Endothelial cell (in vitro differentiated cells): Measurements from ENCODE around the gene FGF5. TPM values are rescaled to one million over a fixed set of nuclear protein-coding genes. Genes with fewer than 3 reads are reported as not detected.
A peak's percentile ranks its signal among the peaks of the same experiment; 100 is the strongest.

Experiments used
- DNase-seq: peaks from one replicate; pipeline ENCODE4 v3.0.0; 2021; ENCODE audit warnings: low spot score
- H3K27ac Mint-ChIP-seq: one replicate; pipeline ENCODE4 v1.8.0; 2021; ENCODE audit warnings: mixed read lengths, inconsistent platforms; ENCODE audit not compliant: unreplicated experiment
- H3K27me3 Mint-ChIP-seq: one replicate; pipeline ENCODE4 v1.8.0; 2021; ENCODE audit warnings: mild to moderate bottlenecking, moderate library complexity, mixed read lengths, inconsistent platforms; ENCODE audit not compliant: unreplicated experiment
- H3K36me3 Mint-ChIP-seq: one replicate; pipeline ENCODE4 v1.8.0; 2021; ENCODE audit warnings: mild to moderate bottlenecking, low read depth, mixed read lengths, inconsistent platforms; ENCODE audit not compliant: unreplicated experiment
- H3K4me1 Mint-ChIP-seq: one replicate; pipeline ENCODE4 v1.8.0; 2021; ENCODE audit warnings: mild to moderate bottlenecking, mixed read lengths, inconsistent platforms; ENCODE audit not compliant: unreplicated experiment
- H3K4me3 Mint-ChIP-seq: one replicate; pipeline ENCODE4 v1.8.0; 2021; ENCODE audit warnings: mild to moderate bottlenecking, mixed read lengths, inconsistent platforms; ENCODE audit not compliant: unreplicated experiment
- H3K9me3 Mint-ChIP-seq: one replicate; pipeline ENCODE4 v1.8.0; 2021; ENCODE audit warnings: mixed read lengths, inconsistent platforms; ENCODE audit not compliant: unreplicated experiment
- total RNA-seq: library from RNA; stranded (reverse); fragmentation: NEBNext Ultra II Directional; extraction: Animal tissue kit (Norgen Biotek cat#: 25700); gene quantifications from one replicate; pipeline ENCODE4 v1.2.1, GENCODE V29; 2021; ENCODE audit not compliant: unreplicated experiment
- TF ChIP-seq, protein P1 (sequence below): fragments of 200-600 bp; sonication (generic); IDR thresholded peaks from one replicate; pipeline ENCODE4 v1.5.0; 2021; ENCODE audit warnings: antibody characterized with exemption; ENCODE audit not compliant: unreplicated experiment

Gene FGF5
- total RNA-seq, 1 donor from 2014 or later = not detected

DNA sequence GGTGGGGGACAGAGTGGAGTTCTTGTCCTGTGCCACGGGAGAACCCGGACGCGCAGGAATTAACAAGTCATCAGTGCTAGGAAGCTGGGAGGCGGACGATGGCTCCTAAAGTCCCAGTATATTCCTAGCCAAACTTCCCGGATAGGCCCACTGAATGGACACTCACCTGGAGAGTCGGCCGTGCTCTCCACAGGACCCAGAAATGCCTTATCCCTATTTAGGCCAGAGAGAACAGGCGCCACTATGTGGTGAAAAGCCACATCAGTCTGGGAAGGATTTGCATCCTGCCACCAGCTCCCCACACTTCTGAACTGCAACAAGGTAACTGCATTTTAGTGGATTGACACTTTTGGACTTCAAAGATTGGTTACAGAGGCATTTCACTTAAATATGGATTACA is 70.1 kb downstream of the FGF5 start:
- TF ChIP-seq, protein P1, sequence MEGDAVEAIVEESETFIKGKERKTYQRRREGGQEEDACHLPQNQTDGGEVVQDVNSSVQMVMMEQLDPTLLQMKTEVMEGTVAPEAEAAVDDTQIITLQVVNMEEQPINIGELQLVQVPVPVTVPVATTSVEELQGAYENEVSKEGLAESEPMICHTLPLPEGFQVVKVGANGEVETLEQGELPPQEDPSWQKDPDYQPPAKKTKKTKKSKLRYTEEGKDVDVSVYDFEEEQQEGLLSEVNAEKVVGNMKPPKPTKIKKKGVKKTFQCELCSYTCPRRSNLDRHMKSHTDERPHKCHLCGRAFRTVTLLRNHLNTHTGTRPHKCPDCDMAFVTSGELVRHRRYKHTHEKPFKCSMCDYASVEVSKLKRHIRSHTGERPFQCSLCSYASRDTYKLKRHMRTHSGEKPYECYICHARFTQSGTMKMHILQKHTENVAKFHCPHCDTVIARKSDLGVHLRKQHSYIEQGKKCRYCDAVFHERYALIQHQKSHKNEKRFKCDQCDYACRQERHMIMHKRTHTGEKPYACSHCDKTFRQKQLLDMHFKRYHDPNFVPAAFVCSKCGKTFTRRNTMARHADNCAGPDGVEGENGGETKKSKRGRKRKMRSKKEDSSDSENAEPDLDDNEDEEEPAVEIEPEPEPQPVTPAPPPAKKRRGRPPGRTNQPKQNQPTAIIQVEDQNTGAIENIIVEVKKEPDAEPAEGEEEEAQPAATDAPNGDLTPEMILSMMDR = no peak
- H3K9me3 Mint-ChIP-seq = no peaks in the 10 kb centered on the region
- no peak overlapping the region for H3K4me3 Mint-ChIP-seq
- no peaks in the 10 kb centered on the region for H3K4me1 Mint-ChIP-seq
- no peaks in the 10 kb centered on the region for H3K36me3 Mint-ChIP-seq
- no peak overlapping the region for H3K27ac Mint-ChIP-seq
- peak; percentile 33 for DNase-seq
- H3K27me3 Mint-ChIP-seq = peaks cover 5% of the 10 kb centered on the region

DNA sequence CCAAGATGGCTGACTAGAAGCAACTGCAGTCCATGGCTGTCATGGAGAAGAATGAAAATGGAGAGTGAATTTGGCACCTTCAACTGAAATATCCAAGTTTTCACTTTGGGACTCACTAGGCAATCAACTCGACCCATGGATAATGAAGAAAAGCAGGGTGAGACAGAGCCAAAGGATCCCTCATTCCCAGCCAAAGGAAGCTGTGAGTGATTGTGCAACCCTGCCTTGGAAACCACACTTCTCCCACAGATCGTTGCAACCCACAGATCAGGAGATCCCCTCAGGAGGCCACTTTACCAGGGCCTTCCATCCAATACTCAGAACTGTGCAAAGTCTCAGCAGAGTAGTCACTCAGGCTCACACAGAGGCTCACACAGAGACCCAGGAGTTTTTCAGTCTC is 73.6 kb downstream of the FGF5 start:
- DNase-seq = no peak
- Mint-ChIP-seq H3K36me3 (no peaks in the 10 kb centered on the region), H3K27me3 (peaks cover 8% of the 10 kb centered on the region), H3K4me1 (no peaks in the 10 kb centered on the region), H3K4me3 (no peak overlapping the region), H3K27ac (no peak overlapping the region), H3K9me3 (no peaks in the 10 kb centered on the region)
- TF ChIP-seq, protein P1 = no peak

Other genes with a start within 250 kb of the FGF5 start
- gene ANTXR2, start 193.4 kb upstream of the FGF5 start, total RNA-seq = 176 TPM
- 30.5 TPM for gene PRDM8, start 69.2 kb upstream of the FGF5 start, total RNA-seq
- not detected for gene CFAP299, start 69.1 kb downstream of the FGF5 start, total RNA-seq